ENCODE data around the gene TBC1D20. TPM values are rescaled to one million over a fixed set of nuclear protein-coding genes. Genes with fewer than 3 reads are reported as not detected.
"Not testable (repeated sequence)": the region's sequence is repeated elsewhere in the genome, so short reads cannot be mapped to it uniquely, and the experiment has no call there.

TBC1D20 gene
- 38.5 and 40.7 TPM in 2 replicates for total RNA-seq

GRCh38 chr20:462199-462991 lies at the start of gene TBC1D20:
Gene TBC1D20 (minus strand): TSS chr20:462533. CDS start chr20:462405, 128 bp downstream.
- TF ChIP-seq CTCF (IDR thresholded peaks at IDR 0.05; ENCODE audit: insufficient read depth, low read length, poor library complexity, severe bottlenecking) = peak; percentile 17
- peak within 1 kb of the TSS; percentile 86 for H3K4me3 ChIP-seq (ENCODE audit: low read depth, low read length)
- peak; percentile 35 for DNase-seq (ENCODE audit: low read depth)
- H3K27me3 ChIP-seq (ENCODE audit: control insufficient read depth, insufficient read depth, low read length) = no peaks in the 10 kb centered on the region
- H3K36me3 ChIP-seq (ENCODE audit: control insufficient read depth, insufficient read depth, low read length) = no peaks in the 10 kb centered on the region

DNA sequence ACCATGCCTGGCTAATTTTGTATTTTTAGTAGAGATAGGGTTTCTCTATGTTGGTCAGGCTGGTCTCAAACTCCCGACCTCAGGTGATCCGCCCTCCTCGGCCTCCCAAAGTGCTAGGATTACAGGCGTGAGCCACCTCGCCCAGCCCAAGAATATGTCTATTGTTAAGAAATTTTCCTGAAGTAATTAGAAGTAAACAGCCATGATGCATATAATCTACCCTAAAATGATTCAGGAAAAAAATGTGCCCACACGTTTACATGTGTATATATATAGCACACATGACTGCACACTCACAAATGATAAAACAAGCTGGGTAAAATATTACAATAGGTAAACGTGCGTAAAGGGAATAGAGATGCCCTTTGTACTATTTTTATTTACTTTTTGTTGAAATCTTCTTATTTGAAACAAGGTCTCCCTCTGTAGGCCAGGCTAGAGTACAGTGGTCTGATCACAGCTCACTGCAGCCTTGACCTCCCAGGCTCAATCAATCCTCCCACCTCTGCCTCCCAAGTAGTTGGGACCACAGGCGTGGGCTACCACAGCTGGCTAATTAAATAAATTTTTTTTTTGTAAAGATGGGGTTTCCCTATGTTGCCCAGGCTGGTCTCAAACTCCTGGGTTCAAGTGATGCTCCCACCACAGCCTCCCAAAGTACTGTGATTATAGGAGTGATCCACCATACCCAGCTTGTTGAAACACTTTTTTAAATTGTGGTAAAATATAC lies 48.2 kb upstream of the TBC1D20 start:
- H3K4me3 ChIP-seq (ENCODE audit: low read depth, low read length); H3K27me3 ChIP-seq (ENCODE audit: control insufficient read depth, insufficient read depth, low read length); H3K36me3 ChIP-seq (ENCODE audit: control insufficient read depth, insufficient read depth, low read length); DNase-seq (ENCODE audit: low read depth): not testable (repeated sequence)

DNA sequence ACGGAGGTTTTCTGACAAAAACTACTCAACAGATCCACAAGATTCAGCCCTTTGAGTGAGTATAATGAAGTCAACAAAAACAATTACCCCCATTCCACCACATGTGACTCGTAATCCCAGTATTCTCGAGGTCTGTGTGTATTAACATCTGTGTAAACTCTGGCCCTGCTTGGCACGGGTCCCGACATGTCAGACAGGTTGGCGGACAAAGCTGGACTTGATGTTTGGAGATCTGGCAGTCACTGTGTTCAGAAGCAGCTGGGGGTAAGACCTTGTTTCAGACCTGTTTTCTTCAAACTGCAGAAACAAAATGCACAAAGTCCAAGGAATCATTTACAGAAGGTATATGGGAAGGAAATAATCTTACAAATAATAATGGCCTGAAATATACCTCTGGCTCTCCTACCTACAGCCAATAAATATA lies 46.0 kb upstream of the TBC1D20 start:
- H3K27me3 ChIP-seq (ENCODE audit: control insufficient read depth, insufficient read depth, low read length); DNase-seq (ENCODE audit: low read depth); H3K4me3 ChIP-seq (ENCODE audit: low read depth, low read length); H3K36me3 ChIP-seq (ENCODE audit: control insufficient read depth, insufficient read depth, low read length): not testable (repeated sequence)

DNA sequence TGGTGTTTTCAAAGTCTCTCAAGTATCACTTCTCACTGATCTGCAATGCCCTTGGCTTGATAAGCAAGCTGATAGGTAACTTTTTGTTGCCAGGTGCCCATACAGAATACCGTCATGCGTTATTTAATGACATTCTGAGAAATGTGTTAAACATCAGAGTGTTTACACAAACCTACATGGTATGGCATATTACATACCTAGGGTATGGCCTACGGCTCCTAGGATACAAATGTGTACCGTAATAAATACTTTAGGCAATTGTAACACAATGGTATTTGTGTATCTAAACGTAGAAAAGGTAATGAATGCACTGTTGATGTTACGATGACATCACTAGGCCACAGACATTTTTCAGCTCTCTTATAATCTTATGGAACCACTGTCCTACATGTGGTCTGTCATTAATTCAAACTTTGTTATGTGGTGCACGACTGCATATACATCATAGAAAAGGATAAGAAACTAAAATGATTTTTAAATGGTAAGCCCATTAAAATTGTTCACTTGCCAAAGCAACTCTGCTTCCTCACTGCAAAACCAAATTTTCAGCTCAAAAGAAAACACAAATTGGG lies 45.5 kb upstream of the TBC1D20 start:
- no peak for TF ChIP-seq CTCF (IDR thresholded peaks at IDR 0.05; ENCODE audit: insufficient read depth, low read length, poor library complexity, severe bottlenecking)
- Histone ChIP-seq H3K4me3 (ENCODE audit: low read depth, low read length) (no peak overlapping the region), H3K27me3 (ENCODE audit: control insufficient read depth, insufficient read depth, low read length) (no peaks in the 10 kb centered on the region), H3K36me3 (ENCODE audit: control insufficient read depth, insufficient read depth, low read length) (peaks cover 2% of the 10 kb centered on the region)
- no peak for DNase-seq (ENCODE audit: low read depth)

DNA sequence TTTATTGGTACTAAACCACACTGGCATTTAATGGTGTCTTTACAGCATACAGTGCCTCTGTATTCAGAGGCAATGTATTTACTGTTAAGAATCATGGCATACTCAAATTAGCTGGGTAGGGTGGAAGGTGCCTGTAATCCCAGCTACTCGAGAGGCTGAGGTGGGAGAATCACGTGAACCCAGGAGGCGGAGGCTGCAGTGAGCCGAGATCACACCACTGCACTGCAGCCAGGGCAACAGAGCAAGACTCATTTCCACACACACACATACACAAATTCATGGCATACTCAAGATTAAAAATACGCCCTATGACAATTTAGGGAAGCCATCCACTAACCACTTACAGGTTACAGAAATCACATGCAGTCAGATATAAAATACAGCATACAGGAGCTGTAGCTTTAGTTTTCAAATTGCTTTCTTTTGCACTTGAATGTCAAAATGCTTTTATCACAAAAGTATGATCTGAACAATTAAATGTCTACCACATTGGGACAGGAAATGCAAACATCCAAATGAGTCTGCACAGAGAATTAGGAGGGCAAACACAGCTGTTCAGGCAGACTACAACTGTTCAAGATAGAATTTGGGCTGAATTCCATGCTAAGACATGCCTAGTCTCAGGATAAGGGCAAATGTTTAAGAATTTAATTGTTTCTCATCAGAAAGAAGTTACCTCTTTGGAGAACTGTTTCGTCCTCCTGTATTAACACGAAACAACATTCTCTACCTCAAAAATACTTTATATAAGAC lies 44.8 kb upstream of the TBC1D20 start:
- H3K36me3 ChIP-seq (ENCODE audit: control insufficient read depth, insufficient read depth, low read length) = peaks cover 2% of the 10 kb centered on the region
- no peak for TF ChIP-seq CTCF (IDR thresholded peaks at IDR 0.05; ENCODE audit: insufficient read depth, low read length, poor library complexity, severe bottlenecking)
- DNase-seq (ENCODE audit: low read depth) = no peak
- H3K4me3 ChIP-seq (ENCODE audit: low read depth, low read length) = no peak overlapping the region
- no peaks in the 10 kb centered on the region for H3K27me3 ChIP-seq (ENCODE audit: control insufficient read depth, insufficient read depth, low read length)

DNA sequence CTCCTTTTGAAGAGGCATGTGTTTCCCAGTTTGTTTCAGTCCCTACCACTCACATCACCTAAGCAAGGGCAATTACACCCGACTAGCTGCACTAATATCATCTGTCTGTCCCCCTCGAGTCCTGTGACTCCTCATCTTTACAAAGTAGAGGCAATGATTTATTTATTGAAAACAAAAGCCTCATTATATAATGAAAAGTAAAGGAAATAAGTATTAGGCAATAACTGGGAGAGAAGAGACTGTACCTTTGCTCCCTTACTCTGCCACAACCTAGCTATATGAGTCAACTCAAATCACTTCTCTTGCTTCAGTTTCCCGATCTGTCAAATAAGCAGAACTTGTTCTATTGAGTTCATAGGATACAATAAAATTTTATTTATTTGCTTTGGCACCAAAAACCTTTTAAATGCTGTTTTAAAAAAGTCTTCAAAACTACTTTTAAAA lies 42.3 kb upstream of the TBC1D20 start:
- Histone ChIP-seq H3K27me3 (ENCODE audit: control insufficient read depth, insufficient read depth, low read length) (no peaks in the 10 kb centered on the region), H3K36me3 (ENCODE audit: control insufficient read depth, insufficient read depth, low read length) (peaks cover 2% of the 10 kb centered on the region), H3K4me3 (ENCODE audit: low read depth, low read length) (no peak overlapping the region)
- DNase-seq (ENCODE audit: low read depth) = no peak
- TF ChIP-seq CTCF (IDR thresholded peaks at IDR 0.05; ENCODE audit: insufficient read depth, low read length, poor library complexity, severe bottlenecking) = no peak

Data from kidney epithelial cell (primary cell).